CD4-positive, alpha-beta T cell treated with Interleukin-4 for 4 hours (primary cell): ENCODE data around the gene EIF4E1B.

Source experiments
- DNase-seq: peaks from one replicate; pipeline ENCODE4 v3.0.0-alpha.2; 2020

Gene EIF4E1B

DNA sequence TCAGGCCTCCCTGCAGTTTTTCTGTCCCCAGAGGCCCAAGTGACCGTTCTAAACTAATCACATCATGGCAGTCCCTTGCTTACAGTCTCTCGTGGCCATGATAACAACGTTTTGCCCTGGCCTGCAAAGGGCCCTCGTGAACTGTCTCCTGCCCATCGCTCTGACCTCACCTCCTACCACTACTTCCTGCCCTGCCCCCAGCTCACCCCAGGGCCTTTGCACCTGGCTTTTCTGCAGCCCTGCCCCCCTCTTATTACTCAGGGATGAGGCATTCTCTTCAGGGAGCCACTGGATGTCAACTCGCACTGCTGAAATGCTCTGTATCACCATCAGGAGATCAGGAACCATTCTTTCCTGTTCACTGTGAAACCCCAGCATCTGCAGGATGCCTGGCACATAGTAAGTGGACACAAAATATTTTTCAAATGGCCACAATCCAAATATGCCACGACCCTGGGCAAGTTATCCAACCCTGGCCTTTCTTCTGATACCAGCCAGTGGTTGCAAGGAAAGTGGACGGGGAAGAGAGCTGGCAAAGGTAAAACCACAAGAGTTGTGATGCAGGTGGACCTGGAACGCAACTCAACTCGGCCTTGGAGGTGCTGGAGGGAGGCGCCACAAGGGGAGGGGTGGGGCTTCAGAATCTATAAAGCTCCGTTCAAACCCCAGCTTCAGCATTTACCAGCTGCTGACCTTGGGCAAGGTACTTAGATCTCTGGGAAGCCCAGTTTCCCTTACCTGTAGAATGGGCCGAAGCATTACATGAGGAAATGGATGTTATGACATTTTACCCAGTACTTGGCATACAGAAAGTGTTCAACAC lies 1.9 kb upstream of the EIF4E1B start:
- no peak for DNase-seq

DNA sequence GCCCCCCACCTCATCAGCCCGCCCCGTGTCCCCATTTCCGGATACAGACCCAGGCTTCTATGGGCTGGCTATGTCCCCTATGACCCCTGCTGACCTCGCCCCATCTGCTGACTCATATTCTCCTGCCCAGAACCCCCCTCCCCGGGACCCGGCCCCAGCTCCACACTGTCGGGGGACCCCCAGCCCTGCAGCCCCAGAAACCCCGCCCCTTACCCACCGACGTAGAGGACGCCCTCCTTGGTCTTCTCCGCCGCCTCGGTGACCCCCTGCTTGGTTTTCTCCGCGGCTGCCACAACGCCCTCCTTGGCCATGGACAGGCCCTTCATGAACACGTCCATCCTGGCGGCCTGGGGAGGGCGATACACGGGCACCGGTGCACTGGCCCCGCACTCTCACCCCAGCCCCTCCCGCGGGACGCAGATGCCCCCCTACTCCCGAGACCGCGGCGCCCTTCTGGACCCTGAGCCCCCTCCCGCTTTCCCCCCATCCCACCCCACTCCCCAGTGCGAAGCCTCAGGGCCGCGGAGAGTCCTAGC lies 1.1 kb upstream of the EIF4E1B start:
- no peak for DNase-seq

DNA sequence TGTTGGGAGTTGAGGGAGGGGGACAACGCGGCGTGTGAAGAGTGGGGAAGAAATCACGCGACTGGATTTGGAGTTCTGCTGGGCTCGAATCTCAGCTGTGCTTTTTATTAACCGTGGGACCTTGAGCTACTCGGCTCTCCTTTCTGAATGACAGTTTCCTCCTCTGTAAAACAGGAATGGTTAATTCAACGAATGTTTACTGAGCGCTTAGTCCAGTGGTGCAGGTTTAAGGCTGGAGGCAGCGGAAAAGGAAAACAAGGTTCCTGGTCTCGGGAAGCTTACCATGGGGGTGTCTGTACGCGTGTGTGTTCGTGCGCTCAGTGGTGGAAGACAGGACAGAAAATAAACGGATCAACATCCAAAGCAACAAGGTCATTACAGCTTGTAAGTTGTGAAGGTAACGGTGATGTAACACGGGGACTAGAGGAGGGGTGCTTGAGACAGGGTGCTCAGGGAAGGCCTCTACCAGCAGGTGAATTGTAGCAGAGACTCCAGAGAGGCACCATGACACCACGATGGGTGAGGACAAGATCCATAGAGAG lies 277 bp downstream of the EIF4E1B start:
- no peak for DNase-seq

DNA sequence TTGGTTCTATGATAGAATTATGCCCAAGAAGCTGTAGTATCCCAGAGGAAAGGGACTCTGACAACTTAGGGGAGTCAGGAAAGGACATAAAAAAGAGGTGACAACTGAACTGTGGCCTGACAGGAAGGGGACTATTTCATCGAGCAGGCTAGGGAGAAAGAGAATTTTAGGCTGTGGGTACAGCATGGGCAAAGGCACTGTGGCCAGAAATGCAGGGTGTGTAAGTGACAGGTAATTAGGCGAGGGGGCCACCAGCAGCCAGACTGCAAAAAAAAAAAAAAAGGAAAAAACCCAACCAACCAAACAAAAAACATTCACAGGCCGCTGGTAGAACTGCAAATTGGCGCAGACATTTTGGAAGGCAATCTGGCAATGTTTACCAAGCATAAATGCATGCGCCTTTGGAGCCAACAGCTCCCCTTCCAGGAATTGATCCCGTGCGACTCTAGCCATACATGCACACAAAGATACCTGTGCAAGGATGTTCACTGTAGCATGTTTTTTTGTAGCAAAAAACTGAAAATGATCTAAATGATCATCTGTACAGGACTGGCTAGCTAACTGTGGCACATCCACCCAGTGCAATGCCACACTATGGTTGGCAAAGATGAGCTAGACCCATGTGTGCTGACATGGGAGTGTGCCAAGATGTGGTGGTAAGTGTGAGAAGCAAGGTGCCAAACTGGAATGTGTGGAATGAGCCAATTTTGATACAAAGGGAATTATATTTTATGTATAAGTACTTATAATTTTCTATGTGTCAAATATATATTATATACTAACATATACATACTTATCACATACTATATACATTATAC lies 1.1 kb downstream of the EIF4E1B start:
- DNase-seq: no peak

DNA sequence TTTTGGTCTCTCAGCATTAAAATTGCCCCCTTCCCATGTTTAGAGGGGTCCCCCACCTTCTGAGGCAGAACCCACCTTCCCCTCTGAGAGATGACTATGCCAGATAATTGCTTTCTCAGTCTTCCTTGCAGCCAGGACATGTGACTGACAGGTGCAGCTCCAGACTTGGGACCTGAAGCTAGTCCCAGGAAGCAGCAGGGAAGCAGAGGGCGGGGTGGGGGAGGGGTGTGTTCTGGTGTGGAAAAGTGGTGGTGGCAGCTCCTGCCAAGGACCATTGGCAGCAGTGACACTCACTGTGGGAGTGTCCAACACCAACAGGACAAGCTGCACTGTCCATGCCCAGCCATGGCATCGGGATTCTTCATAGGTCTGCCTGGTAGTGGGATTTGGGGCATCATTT lies 2.3 kb downstream of the EIF4E1B start:
- DNase-seq: no peak

DNA sequence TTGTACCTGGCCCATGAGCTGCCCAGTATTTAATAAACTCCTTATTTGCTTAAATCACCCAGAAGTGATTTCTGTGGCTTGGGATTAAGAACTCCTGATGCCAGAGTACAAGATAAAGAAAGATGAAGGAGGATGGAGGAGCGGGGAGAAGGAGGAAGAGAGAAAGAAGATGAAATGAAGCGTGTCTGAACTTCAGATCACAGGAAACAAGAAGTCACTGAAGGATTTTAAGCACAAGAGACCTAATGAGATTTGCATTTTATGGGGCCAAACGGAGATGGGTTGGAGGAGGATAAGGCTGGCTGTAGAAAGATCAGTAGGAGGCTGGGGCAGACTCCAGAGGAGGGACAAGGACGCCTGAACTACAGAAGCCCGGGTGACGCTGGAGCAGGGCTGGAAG lies 3.1 kb downstream of the EIF4E1B start:
- no peak for DNase-seq

DNA sequence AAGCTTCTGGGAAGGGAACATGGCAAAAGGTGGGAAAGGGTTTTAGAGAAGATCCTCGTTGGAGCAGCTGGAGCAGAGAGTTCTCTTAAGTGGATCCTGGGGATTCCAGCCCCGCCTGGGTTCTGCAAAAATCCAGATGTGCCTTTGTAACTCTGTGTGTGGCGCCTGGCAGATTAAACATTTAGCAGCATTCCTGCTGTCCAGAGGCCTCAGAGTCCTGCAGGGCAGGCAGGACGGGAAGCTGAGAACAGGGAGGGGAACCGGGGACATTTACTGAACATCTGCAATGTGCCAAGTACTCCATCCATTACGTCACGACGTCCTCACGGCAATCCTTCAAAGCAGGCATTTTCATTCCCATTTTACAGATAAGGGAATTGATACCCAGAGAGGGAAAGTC lies 6.0 kb downstream of the EIF4E1B start:
- DNase-seq: no peak

DNA sequence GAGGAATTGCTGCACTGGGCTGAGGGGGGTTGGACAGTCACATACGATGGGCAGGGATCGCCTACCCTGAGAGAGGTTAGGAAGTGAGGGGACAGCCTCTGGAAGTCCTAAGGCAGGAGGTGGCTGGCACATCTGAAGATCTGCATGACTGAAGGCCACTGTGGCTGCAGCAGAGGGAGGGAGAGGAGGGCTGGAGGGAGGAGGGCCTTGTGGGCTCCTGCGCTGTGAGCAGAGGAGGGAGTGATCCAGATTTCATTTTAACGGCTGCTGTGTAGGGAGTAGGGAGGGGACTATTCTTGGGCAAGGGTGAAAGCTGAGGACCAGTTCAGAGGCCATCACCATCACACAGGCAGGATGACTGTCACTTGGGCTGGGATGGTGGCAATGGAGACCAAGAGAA lies 7.1 kb downstream of the EIF4E1B start:
- no peak for DNase-seq

DNA sequence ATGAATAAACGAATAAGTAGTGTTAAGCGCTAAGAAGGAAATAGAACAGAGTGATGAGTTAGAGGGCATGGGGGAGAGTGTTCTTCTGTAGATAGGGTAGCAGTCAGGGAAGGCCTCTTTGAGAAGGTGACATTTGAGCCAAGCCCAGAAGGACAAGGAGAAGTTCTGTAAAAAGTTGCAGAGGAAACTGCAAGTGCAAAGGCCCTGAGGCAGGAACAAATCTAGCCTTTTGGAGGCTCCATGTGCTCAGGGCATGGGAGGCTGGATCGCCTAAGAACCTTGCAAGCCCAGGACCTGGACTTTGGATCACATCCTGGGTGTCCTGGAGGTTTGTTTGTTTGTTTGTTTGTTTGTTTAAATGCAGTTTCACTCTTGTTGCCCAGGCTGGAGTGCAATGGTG lies 8.0 kb downstream of the EIF4E1B start:
- DNase-seq: no peak

DNA sequence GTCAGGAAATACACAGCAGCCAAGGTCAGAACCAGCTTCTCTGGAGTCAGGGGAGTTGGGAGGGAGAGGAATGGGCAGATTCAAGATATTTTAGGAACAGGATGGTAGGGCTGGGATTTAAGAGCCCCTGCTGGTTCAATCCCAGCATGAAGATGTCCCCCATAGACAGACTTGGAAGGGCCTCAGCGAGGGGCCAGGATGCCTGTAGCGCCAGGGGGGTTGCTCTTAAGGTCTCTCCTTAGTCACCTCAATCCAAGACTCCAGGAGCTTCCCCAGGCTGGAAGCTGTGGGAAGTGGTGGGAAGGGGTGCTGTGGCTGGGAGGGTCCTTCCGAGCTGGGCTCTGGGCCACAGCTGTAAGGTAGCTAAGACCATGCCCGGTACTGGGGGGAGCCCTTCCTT lies 8.7 kb downstream of the EIF4E1B start:
- DNase-seq: no peak

DNA sequence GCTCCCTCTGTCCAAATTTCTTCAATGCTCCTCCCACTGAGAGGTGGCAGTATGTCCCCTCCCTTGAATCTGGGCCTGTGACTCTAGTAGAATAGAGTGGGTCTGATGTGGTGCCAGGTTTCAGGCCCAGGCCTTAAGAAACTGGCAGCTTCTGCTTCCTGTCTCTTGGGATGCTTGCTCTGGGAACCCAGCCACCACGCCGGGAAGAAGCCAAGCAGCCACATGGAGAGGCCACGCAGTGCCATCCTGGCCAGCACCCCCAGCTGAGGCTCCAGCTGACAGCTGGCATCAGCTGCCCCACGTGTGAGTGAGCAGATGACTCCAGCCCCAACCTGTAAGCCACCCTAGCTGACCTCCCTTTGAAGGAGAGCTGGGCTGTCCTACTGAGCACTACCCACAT lies 9.5 kb downstream of the EIF4E1B start:
- no peak for DNase-seq

DNA sequence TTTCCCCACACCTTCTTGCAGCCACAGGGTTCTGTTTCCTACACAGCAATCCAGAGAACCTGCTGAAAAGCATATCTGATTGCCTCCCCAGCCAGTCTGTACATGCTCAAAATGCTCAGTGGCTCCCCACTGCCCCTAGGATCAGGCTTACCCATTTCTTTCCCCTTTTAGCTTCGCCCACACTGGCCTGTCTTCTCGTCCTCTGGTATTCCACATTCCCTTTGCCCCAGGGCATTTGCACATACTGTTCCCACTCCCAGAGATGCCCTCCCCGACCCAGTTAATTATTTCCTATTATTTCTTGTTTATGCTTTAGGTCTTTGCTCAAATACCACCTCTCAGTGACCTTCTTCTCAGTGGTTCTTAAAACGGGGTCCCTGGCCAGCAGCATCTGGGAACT lies 10.1 kb downstream of the EIF4E1B start:
- DNase-seq: no peak

DNA sequence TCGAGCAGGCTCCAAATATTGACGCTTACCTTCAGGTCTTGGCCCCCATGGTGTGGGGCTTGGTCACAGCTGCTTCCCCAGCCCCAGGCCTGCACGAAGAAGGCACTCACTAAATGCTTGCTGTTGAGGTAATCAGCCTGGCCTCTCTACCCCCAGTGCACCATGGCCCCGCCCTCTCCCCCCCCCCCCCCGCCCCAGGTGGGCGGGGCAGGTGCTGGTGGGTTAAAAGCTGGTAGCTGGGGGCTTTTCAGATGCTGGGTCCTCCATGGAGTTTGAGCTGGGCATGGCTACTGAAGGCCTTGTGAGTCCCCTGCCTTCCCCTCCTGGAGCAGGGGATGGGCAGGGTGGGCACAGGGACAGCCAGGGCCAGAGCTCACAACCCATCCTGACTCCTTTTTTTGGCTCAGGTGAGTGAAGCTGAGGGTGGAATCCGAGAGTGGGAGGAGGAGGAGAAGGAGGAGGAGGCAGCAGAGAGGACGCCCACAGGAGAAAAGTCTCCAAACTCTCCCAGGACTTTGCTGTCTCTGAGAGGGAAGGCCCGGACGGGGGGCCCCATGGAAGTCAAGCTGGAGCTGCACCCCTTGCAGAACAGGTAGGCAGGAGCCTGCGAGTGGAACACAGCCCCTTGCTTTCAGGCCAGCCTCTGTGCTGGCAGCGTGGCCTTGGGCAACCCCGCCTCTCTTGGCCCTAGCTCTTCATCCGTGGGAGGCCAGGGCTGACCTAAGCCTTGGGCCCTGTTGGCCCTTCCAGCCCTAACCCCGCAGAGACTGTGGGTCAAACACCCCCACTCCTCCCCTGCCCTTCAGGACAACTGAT lies 12.4 kb downstream of the EIF4E1B start:
- DNase-seq: no peak

DNA sequence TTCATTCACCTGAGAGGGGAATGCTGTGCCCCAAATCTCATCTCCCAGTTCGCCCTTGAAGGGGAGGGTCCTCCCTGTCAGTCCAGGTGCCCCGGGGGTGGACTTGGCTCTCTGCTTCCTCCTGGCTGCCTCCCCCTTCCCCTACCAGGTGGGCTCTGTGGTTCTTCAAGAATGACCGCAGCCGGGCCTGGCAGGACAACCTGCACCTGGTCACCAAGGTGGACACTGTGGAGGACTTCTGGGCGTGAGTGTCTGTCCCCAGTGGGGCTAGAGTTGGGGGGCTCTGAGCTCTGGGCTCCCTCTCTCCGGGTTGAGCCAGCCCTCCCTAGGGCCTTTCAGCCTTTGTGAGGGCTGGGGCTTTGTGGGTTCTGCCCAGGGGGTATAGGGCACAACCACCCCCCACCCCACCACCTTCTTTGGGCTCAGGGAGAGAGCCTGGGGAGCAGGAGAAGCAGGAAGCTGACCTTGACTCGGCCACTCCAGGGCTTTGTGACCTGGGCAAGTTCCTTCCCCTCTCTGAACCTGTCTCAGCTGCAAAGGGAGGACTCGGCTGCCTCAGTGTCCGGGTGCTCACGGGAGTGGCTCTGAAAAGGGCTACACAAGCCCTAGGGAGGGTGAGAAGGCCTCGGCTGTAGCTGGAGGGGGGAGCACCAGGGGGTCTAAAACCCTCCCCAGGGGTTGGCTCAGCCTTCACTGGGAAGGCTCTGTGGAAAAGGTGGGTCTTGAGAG lies 13.2 kb downstream of the EIF4E1B start:
- DNase-seq: no peak

DNA sequence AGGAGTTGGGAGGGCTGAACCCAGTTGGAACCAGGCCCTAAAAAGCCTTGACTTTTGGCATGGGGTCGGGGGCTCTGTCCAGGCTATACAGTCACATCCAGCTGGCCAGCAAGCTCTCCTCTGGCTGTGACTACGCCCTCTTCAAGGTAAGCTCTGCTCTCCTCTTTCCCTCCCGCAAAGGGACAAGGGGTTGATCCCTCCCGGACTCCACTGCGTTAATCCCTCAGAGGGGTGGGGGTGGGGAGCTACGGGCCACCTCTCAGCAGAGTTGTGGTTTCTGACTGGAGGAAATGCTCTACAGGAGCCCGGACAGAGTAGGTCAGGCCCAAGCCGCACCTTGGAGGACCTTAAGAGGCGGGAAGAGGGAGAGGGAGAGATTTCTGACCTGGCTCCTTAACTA lies 13.8 kb downstream of the EIF4E1B start:
- DNase-seq: no peak

DNA sequence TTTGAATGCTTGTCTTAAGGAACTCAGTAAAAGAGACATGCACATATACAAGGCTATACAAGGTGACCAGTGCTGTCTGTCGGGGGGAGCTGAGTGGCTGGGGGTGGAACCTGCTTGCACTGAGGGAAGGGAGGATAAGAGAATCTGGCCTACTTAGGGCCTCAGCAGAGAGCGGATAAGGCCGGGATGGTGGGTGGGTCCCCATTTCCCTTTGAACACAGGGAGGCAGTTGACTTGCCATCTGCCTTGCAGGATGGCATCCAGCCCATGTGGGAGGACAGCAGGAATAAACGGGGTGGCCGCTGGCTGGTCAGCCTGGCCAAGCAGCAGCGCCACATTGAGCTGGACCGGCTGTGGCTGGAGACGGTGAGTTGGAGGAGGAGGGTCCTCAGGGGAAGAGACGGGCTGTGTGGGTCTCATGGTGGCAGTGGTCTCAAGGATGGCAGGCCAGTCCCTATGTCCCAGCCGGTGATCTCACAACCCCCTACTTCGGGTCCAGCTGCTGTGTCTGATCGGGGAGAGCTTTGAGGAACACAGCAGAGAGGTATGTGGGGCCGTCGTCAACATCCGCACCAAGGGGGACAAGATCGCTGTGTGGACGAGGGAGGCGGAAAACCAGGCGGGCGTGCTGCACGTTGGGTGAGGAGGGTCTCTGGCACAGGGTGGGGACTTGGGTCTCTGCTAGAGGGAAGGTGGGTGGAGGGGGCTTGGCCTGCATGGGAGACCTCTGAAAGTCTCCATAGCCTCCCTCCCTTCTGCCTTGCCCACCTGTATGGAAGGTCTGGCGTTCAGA lies 14.6 kb downstream of the EIF4E1B start:
- no peak for DNase-seq

DNA sequence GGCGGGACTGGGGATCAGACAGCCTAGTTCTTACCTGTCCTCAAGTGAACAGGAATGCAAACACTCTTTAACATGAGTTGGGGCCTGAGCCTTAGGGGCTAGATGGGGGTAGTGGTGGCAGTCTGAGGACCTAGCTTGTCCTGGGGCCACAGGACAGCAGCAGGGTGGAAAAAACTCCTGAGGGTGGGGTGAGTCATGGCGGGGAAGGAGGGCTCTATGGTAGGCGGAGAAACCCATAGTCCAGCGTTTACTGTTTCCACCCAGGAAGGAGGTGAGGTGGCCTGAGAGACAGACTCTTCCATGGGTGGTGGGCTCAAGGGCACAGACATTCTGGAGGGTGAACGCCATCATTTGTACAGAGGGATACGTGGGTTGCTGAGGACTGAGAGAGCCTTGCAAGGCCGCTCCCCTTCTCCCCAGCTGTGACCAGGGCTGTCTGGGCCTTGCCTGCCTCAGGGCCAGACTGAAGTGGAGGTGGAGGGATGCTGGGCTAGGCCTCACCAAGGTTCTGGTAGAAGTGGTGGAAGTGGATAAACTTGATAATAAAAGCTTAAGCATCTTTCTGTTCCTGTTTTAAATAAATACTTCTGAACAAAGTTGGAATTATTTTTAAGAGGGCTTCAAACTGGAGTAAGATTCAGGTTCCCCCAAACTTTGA lies 15.7 kb downstream of the EIF4E1B start:
- DNase-seq: no peak

DNA sequence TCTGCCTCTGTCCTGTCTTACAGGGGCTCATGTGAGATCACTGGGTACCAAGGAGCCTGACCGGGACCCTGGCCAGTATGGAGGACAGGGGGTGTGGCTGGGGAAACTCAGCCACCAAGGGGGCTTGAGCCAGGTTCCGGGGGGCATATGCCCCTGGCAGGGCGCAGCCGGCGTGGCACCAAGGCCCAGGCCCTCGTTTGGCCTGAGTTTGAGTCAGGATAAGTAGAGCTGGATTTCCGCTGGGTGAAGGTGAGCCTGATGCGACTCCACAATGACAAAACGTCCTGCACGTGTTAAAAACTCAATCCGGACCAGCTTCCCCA lies 16.2 kb downstream of the EIF4E1B start:
- DNase-seq: no peak

DNA sequence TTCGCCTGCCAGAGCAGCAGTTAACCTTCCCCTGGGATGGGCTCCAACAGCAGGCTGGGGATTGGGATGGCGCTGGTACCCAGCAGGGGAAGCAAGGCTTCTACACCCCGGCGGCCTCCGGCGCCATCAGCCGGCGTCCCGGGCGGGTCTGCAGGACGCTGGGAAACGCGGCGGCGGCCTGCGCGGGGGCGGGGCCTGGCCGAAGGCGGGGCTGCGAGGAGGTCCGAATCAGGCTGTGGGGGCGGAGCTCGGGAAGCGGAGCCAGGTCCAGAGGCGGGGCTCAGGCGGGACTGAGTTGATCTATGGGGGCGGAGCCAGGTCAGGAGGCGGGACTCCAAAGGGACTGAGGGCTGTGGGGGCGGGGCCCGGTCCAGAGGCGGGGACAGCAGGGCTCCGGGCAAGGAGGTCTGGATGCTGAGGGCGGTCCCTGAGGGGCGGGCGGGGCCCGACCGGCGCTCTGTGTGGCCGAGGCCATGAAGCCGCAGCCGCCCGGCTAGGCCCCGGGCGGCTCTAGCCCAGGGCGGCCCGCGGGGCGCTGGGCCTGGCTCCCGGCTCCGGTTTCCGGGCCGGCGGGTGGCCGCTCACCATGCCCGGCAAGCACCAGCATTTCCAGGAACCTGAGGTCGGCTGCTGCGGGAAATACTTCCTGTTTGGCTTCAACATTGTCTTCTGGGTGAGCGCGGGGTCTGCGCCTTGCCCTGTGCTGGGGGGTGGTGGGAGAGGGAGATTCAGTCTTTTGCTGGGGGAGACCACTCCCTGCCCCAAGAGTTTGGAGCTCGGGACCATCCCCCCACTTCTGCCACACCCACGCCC lies 16.8 kb downstream of the EIF4E1B start, which contains the start of gene TSPAN17:
TSPAN17 (plus strand) TSS at position 455 of the 813 bp plus-strand sequence; CDS start at position 587, 132 bp downstream.
- DNase-seq: peak; percentile 98
